Activated CD8-positive, alpha-beta T cell treated with anti-CD3 and anti-CD28 coated beads for 36 hours (primary cell): ENCODE results near the gene SLC25A25. TPM values are rescaled to one million over a fixed set of nuclear protein-coding genes. Genes with fewer than 3 reads are reported as not detected.
"Not testable (repeated sequence)": the region's sequence is repeated elsewhere in the genome, so short reads cannot be mapped to it uniquely, and the experiment has no call there.

ENCODE experiments used
- ATAC-seq: fragments of 200-7000 bp; cut with Tn5 transposase; one replicate; pipeline ENCODE4 v1.10.0; 2021; ENCODE audit warnings: mild to moderate bottlenecking, moderate library complexity
- CTCF ChIA-PET: fragments of 350-600 bp; sonication (Branson Sonifier 250); formaldehyde crosslinking; loops from one replicate; lab custom pipeline; 2021; ENCODE audit warnings: antibody characterized with exemption; lab: Charles Lee
- POLR2A ChIA-PET: fragments of 350-600 bp; sonication (Branson Sonifier 250); formaldehyde crosslinking; loops from one replicate; lab custom pipeline; 2021; ENCODE audit warnings: antibody characterized with exemption; lab: Charles Lee
- DNase-seq: peaks from one replicate; pipeline ENCODE4 v3.0.0-alpha.2; 2020
- H3K27ac Mint-ChIP-seq: one replicate; pipeline ENCODE4 v1.8.0; 2021; ENCODE audit warnings: mild to moderate bottlenecking, mixed read lengths
- H3K27me3 Mint-ChIP-seq: one replicate; pipeline ENCODE4 v1.8.0; 2021; ENCODE audit warnings: mixed read lengths
- H3K36me3 Mint-ChIP-seq: one replicate; pipeline ENCODE4 v1.8.0; 2021; ENCODE audit warnings: low read depth, mixed read lengths
- H3K4me1 Mint-ChIP-seq: one replicate; pipeline ENCODE4 v1.8.0; 2021; ENCODE audit warnings: low read depth, mixed read lengths
- H3K4me3 Mint-ChIP-seq: one replicate; pipeline ENCODE4 v1.8.0; 2021; ENCODE audit warnings: mild to moderate bottlenecking, moderate library complexity, mixed read lengths
- H3K9me3 Mint-ChIP-seq: one replicate; pipeline ENCODE4 v1.8.0; 2021; ENCODE audit warnings: mixed read lengths
- CTCF ChIP-seq: fragments of 200-600 bp; IDR thresholded peaks from one replicate; pipeline ENCODE4 v1.8.0; 2022; ENCODE audit warnings: antibody characterized with exemption, mild to moderate bottlenecking
- intact Hi-C: fragments of 100-400 bp; cut with micrococcal nuclease; formaldehyde crosslinking; loops from one replicate; pipeline ENCODE4 v1.10.0; 2022
- total RNA-seq, 2 experiments: library from RNA; stranded (reverse); gene quantifications; one replicate each; pipeline ENCODE4 v1.2.3, GENCODE V29; 2021

SLC25A25 gene
- total RNA-seq, 2 experiments from 2014 or later = 12.9 to 14.6 TPM

- H3K27ac Mint-ChIP-seq, intact Hi-C loops, H3K27me3 Mint-ChIP-seq, H3K9me3 Mint-ChIP-seq, H3K36me3 Mint-ChIP-seq, POLR2A ChIA-PET, DNase-seq, ATAC-seq, H3K4me3 Mint-ChIP-seq, H3K4me1 Mint-ChIP-seq, CTCF ChIA-PET: not testable (repeated sequence)
Measured at GRCh38 chr9:128135561-128135960, 67.5 kb downstream of the SLC25A25 start.

GRCh38 chr9:128136816-128137793 is 69.1 kb downstream of the SLC25A25 start:
- no peak for DNase-seq
- Mint-ChIP-seq H3K4me1 (peaks cover 4% of the 10 kb centered on the region), H3K36me3 (no peaks in the 10 kb centered on the region), H3K4me3 (no peak overlapping the region), H3K27ac (no peak overlapping the region), H3K9me3 (no peaks in the 10 kb centered on the region), H3K27me3 (peaks cover 2% of the 10 kb centered on the region)
- no peak for ATAC-seq
- ChIA-PET POLR2A (interaction anchor here (0.7 kb wide), 1 partner anchor 9 kb away, joined by 4 read pairs; no protein-coding TSS in a partner anchor), CTCF (interaction anchor here (0.7 to 1.8 kb wide), 2 partner anchors 20 to 33 kb away, joined by 3 to 11 read pairs; no protein-coding TSS in a partner anchor)
- no peak for TF ChIP-seq CTCF
- intact Hi-C loops = no loop called here

GRCh38 chr9:128138001-128138400 is 70.0 kb downstream of the SLC25A25 start:
- Mint-ChIP-seq H3K4me1 (peaks cover 5% of the 10 kb centered on the region), H3K27me3 (peaks cover 2% of the 10 kb centered on the region), H3K4me3 (no peak overlapping the region), H3K36me3 (no peaks in the 10 kb centered on the region), H3K9me3 (no peaks in the 10 kb centered on the region), H3K27ac (no peak overlapping the region)
- ATAC-seq (no peak), DNase-seq (no peak)
- POLR2A ChIA-PET = no interaction called here
- CTCF ChIA-PET = interaction anchor here (1.8 kb wide), 1 partner anchor 21 kb away, joined by 11 read pairs; no protein-coding TSS in a partner anchor
- intact Hi-C loops = no loop called here
- TF ChIP-seq CTCF = no peak

- no peak overlapping the region for H3K27ac Mint-ChIP-seq
- no peak for ATAC-seq
- no peak for TF ChIP-seq CTCF
- intact Hi-C loops = no loop called here
- no peak overlapping the region for H3K4me3 Mint-ChIP-seq
- CTCF ChIA-PET = no interaction called here
- no peaks in the 10 kb centered on the region for H3K36me3 Mint-ChIP-seq
- H3K4me1 Mint-ChIP-seq = peaks cover 5% of the 10 kb centered on the region
- H3K9me3 Mint-ChIP-seq = no peaks in the 10 kb centered on the region
- no peak for DNase-seq
- H3K27me3 Mint-ChIP-seq = peaks cover 2% of the 10 kb centered on the region
- POLR2A ChIA-PET = no interaction called here
Measured at GRCh38 chr9:128139621-128140020, 71.6 kb downstream of the SLC25A25 start.

GRCh38 chr9:128141604-128142003 is 73.6 kb downstream of the SLC25A25 start:
- H3K27me3 Mint-ChIP-seq = no peaks in the 10 kb centered on the region
- TF ChIP-seq CTCF = no peak
- intact Hi-C loops = no loop called here
- H3K36me3 Mint-ChIP-seq = no peaks in the 10 kb centered on the region
- H3K4me3 Mint-ChIP-seq = no peak overlapping the region
- no peaks in the 10 kb centered on the region for H3K9me3 Mint-ChIP-seq
- CTCF ChIA-PET = interaction anchor here (1.0 to 1.6 kb wide), 2 partner anchors 12 to 24 kb away, joined by 3 to 4 read pairs; no protein-coding TSS in a partner anchor
- POLR2A ChIA-PET = interaction anchor here (0.9 kb wide), 1 partner anchor 13 kb away, joined by 3 read pairs; no protein-coding TSS in a partner anchor
- peaks cover 5% of the 10 kb centered on the region for H3K4me1 Mint-ChIP-seq
- no peak overlapping the region for H3K27ac Mint-ChIP-seq
- ATAC-seq = no peak
- no peak for DNase-seq
